K562 (cell line): ENCODE measurements around the gene NANS. TPM values are rescaled to one million over a fixed set of nuclear protein-coding genes. Genes with fewer than 3 reads are reported as not detected.
A peak's percentile ranks its signal among the peaks of the same experiment; 100 is the strongest.

Experiments
- ATAC-seq: fragments of 200-7000 bp; cut with Tn5 transposase; 3 replicates; pipeline ENCODE4 v1.9.1; 2020; ENCODE audit warnings: moderate library complexity
- BruUV-seq: library from RNA; stranded (reverse); fragments of 400-500 nt; replicated peaks from 2 replicates; lab custom pipeline; 2021; lab: Mats Ljungman, UMichigan
- CTCF ChIA-PET: fragments of 300-600 bp; formaldehyde crosslinking; extraction: SDS; loops from one replicate; lab custom pipeline; 2021; ENCODE audit warnings: low intra/inter-chr PET ratio; lab: Yijun Ruan, JAX
- POLR2A ChIA-PET: fragments of 300-600, 350-650 bp; sonication (Branson Sonifier 250); formaldehyde crosslinking; extraction: SDS; loops from one replicate; lab custom pipeline; 2021; ENCODE audit warnings: antibody characterized with exemption, inconsistent platforms; lab: Yijun Ruan, JAX
- DNase-seq, 4 experiments: peaks; one replicate each; pipeline versions ENCODE4 v3.0.0 to v3.0.0-alpha.2; 2011 to 2018; ENCODE audit warnings: low spot score in 3 of 4, mixed read lengths in 3 of 4; ENCODE audit errors: extremely low read depth in 1 of 4
- FAIRE-seq: peaks from 2 replicates; lab custom pipeline; 2011; peaks lifted over from hg19 to GRCh38; lab: Jason Lieb, UNC
- H2AFZ ChIP-seq: 2 replicates; pipeline ENCODE4 v1.6.0; 2011; ENCODE audit warnings: low read depth, low read length, control low read depth, inconsistent platforms
- H3K27ac ChIP-seq: fragments of 200-600 bp; 3 replicates; pipeline ENCODE4 v1.8.0; 2011; ENCODE audit warnings: low read depth, mild to moderate bottlenecking, control low read depth, inconsistent platforms, low read length, moderate library complexity, mixed read lengths; ENCODE audit errors: extremely low read depth
- H3K27me3 ChIP-seq, 2 experiments: fragments of 300-600 bp in 1 of 2; 2 replicates in 1 of 2; 3 replicates in 1 of 2; pipeline versions ENCODE4 v1.6.0 to v1.8.0; 2011; ENCODE audit warnings: inconsistent platforms in 2 of 2, low read length in 2 of 2, mild to moderate bottlenecking in 1 of 2, mixed read lengths in 1 of 2, moderate library complexity in 1 of 2; ENCODE audit not compliant: control insufficient read depth in 2 of 2, insufficient read depth in 2 of 2
- H3K36me3 ChIP-seq: fragments of 300-600 bp; 3 replicates; pipeline ENCODE4 v1.8.0; 2011; ENCODE audit warnings: mild to moderate bottlenecking, low read length, inconsistent platforms; ENCODE audit not compliant: control insufficient read depth, insufficient read depth
- H3K4me1 ChIP-seq, 2 experiments: fragments of 200-600 bp in 1 of 2; replicated peaks in 1 of 2; 2 replicates in 1 of 2; 3 replicates in 1 of 2; pipeline versions ENCODE4 v1.5.1 to v1.8.0; 2011; ENCODE audit warnings: inconsistent platforms in 2 of 2, low read length in 2 of 2, mild to moderate bottlenecking in 1 of 2, mixed read lengths in 1 of 2, moderate library complexity in 1 of 2; ENCODE audit not compliant: control insufficient read depth in 2 of 2, insufficient read depth in 2 of 2
- H3K4me2 ChIP-seq: 2 replicates; pipeline ENCODE4 v1.6.1; 2011; ENCODE audit warnings: low read length, control low read depth, inconsistent platforms, mixed read lengths; ENCODE audit not compliant: insufficient read depth
- H3K4me3 ChIP-seq: fragments of 200-600 bp; sonication (generic), shearing (Covaris generic); 2 replicates; pipeline ENCODE4 v1.5.1; 2016; ENCODE audit warnings: control low read depth, inconsistent platforms
- H3K79me2 ChIP-seq: fragments of 200-600 bp; 3 replicates; pipeline ENCODE4 v1.8.0; 2011; ENCODE audit warnings: low read length, inconsistent platforms; ENCODE audit not compliant: control insufficient read depth, insufficient read depth
- H3K9ac ChIP-seq, 2 experiments: 2 replicates each; pipeline versions ENCODE4 v1.6.0 to v1.6.1; 2011; ENCODE audit warnings: low read depth in 2 of 2, low read length in 2 of 2, control low read depth in 1 of 2, inconsistent platforms in 1 of 2, mild to moderate bottlenecking in 1 of 2, mixed read lengths in 1 of 2; ENCODE audit not compliant: insufficient read depth in 1 of 2
- H3K9me1 ChIP-seq: one replicate; pipeline ENCODE4 v1.6.0; 2011; ENCODE audit warnings: inconsistent platforms, mild to moderate bottlenecking, low read length, moderate library complexity; ENCODE audit not compliant: control insufficient read depth, insufficient read depth
- H3K9me3 ChIP-seq: replicated peaks from 2 replicates; pipeline ENCODE4 v1.5.1; 2011; ENCODE audit warnings: low read depth, low read length, inconsistent platforms; ENCODE audit not compliant: control insufficient read depth, insufficient read depth
- H4K20me1 ChIP-seq: replicated peaks from 2 replicates; pipeline ENCODE4 v1.6.1; 2011; ENCODE audit warnings: low read length, inconsistent platforms, mixed read lengths; ENCODE audit not compliant: control insufficient read depth, insufficient read depth
- BCOR ChIP-seq: fragments of 450-650 bp; IDR thresholded peaks from 2 replicates; pipeline ENCODE4 v1.6.1; 2016
- KDM1A ChIP-seq, 2 experiments: fragments of 450-650 bp; IDR thresholded peaks; 2 replicates each; pipeline ENCODE4 v1.6.1; 2016; ENCODE audit warnings: mild to moderate bottlenecking in 2 of 2
- MAFK ChIP-seq: IDR thresholded peaks from 2 replicates; pipeline ENCODE4 v1.6.1; 2011; ENCODE audit warnings: low read length, improper control_type of control experiment
- RBM25 ChIP-seq: fragments of 200-400 bp; formaldehyde crosslinking; IDR thresholded peaks from 2 replicates; pipeline ENCODE4 v1.6.1; 2018; ENCODE audit warnings: low read length, low read depth, moderate library complexity; ENCODE audit not compliant: severe bottlenecking
- ZFP36 ChIP-seq: fragments of 150-350 bp; IDR thresholded peaks from 2 replicates; pipeline ENCODE4 v1.6.1; 2018; ENCODE audit warnings: low read length, low read depth; ENCODE audit not compliant: partially characterized antibody
- WGBS: fragments of 100-300 bp; shearing (Covaris generic); methylation state at CpG from one replicate; pipeline ENCODE4 v1.1.6; 2016; ENCODE audit warnings: low coverage, mixed read lengths; ENCODE audit not compliant: insufficient coverage; ENCODE audit errors: missing lambda C conversion rate; 5-methylcytosine and 5-hydroxymethylcytosine counted together
- in situ Hi-C: fragments of 300-500 bp; cut with MboI; formaldehyde crosslinking; loops from 4 replicates; pipeline ENCODE4 v1.15.0; 2018; ENCODE audit warnings: inconsistent platforms, mixed read lengths
- intact Hi-C: fragments of 100-400 bp; cut with micrococcal nuclease; formaldehyde crosslinking; loops from 2 replicates; pipeline ENCODE4 v1.14.2; 2022
- polyA plus RNA-seq, 8 experiments: library from polyadenylated mRNA; depleted of rRNA in 4 of 8; stranded (reverse) in 5 of 8; unstranded in 3 of 8; fragments of >200 nt; fragmentation: Nextera tagmentation in 2 of 8; fragmentation: Illumina TruSeq in 1 of 8; extraction: Ambion mirVana in 2 of 8; extraction: Trizol in 1 of 8; gene quantifications; 2 replicates each; pipeline versions ENCODE4 v1.2.1 to v1.2.3, GENCODE V29; 2011 to 2014; ENCODE audit warnings: inconsistent platforms in 1 of 8, missing spikeins in 1 of 8
- total RNA-seq, 7 experiments: library from RNA; depleted of rRNA in 6 of 7; stranded (reverse); fragments of >200 nt in 6 of 7; fragmentation: Illumina TruSeq in 2 of 7; extraction: Trizol in 2 of 7; gene quantifications; 2 replicates each; pipeline versions ENCODE4 v1.2.1 to v1.2.3, GENCODE V29; 2011 to 2021; ENCODE audit warnings: low replicate concordance in 1 of 7

Gene NANS
- total and polyA plus RNA-seq, 9 of the 15 experiments (the other 6 are each of a cell fraction or from before 2014, with no cell fraction given), result 37.1 to 181 (median 137) TPM

DNA sequence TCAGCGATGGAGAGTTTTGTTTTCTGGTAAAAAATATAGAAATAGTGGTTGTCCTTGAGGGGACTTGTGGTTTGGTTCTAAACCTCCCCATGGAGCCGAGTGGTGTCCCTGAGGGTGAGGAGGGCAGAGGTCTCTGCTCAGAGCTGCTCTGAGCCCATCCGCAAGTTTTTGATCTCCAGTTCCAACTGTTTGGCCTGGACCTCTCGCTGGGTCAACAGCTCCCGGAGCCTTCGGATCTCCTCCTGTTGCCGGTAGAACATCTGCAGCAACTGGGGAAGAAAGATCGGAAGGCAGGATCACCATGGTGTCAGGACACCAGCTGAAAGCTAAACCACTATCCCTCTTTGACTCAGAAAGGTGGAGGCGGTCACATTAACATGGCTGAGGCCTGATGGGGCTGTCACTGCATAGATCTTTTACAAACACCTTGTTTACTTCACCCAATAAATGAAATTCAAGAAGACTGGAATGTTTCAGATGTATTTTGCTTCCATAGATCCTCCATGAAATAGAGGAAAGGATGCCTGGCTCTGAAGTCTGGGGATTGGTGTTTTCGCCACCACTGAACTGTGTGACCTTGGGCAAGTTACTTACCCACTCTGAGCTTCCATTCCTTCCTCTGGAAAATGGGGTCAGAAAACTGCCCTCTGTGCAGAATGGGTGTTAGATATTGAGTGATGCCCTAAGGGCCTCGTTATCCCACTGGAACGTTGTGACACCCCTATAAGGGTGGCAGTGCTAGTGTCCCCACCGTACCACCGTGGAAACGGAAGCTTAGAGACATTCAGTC lies 68.3 kb downstream of the NANS start:
- ChIA-PET POLR2A (interaction anchor here (0.6 kb wide), 1 partner anchor 19 kb away, joined by 3 read pairs; no protein-coding TSS in a partner anchor), CTCF (no interaction called here)
- H3K27me3 ChIP-seq, result no peaks in the 10 kb centered on the region
- no TSS peak for BruUV-seq
- H3K9ac ChIP-seq, result peak overlapping the region in 1 of 2 experiments; percentile 50; a peak in 2 of 4 replicates
- peak; percentile 79 for TF ChIP-seq RBM25
- TF ChIP-seq MAFK, result no peak
- TF ChIP-seq BCOR, result peak; percentile 73; the same call in 1 of the 2 replicates
- TF ChIP-seq ZFP36, result peak; percentile 62
- TF ChIP-seq KDM1A (IDR thresholded peaks at IDR 0.05), result 0 out of 4 replicates have a peak, but pooled peaks of 1 of the 2 experiments have one; percentile 38
- in situ Hi-C loops (no loop called here), intact Hi-C loops (no loop called here)
- no peak for FAIRE-seq
- ATAC-seq, result no peak
- no peaks in the 10 kb centered on the region for H3K9me3 ChIP-seq
- no peak overlapping the region for H3K4me2 ChIP-seq
- WGBS, result 92% methylated on average over 15 of the region's 15 CpGs
- no peak overlapping the region for H3K27ac ChIP-seq
- no peak overlapping the region for H3K4me3 ChIP-seq
- H4K20me1 ChIP-seq, result no peaks in the 10 kb centered on the region
- peaks cover 2 to 9% of the 10 kb centered on the region in 2 experiments; a peak in 4 of 5 replicates for H3K4me1 ChIP-seq
- peaks cover 49% of the 10 kb centered on the region; the same call in 2 of the 3 replicates for H3K36me3 ChIP-seq
- H3K9me1 ChIP-seq, result no peaks in the 10 kb centered on the region
- DNase-seq, result no peak
- H3K79me2 ChIP-seq, result no peaks in the 10 kb centered on the region
- H2AFZ ChIP-seq, result no peak overlapping the region
